GM18520 (cell line): ENCODE measurements around the gene CRTC2.

Experiments
- ATAC-seq: cut with Tn5 transposase; IDR thresholded peaks from one replicate; pipeline ENCODE4 v1.9.1; 2021; ENCODE audit not compliant: unreplicated experiment

Gene CRTC2

GRCh38 chr1:153946622-153947241, 11.7 kb downstream of the CRTC2 start, which contains the start of gene DENND4B:
DENND4B (minus strand) TSS chr1:153946718; CDS start chr1:153944374, 2,344 bp downstream.
- ATAC-seq, result peak; percentile 55

GRCh38 chr1:153945795-153946621, 12.4 kb downstream of the CRTC2 start:
- peak; percentile 76 for ATAC-seq

- ATAC-seq, result no peak
These were observed 13.1 kb downstream of the CRTC2 start for GRCh38 chr1:153945131-153945794.

- no peak for ATAC-seq
These were observed 13.6 kb downstream of the CRTC2 start for GRCh38 chr1:153944827-153945117.

GRCh38 chr1:153944005-153944826, 14.2 kb downstream of the CRTC2 start:
- no peak for ATAC-seq

- no peak for ATAC-seq
These were observed 15.5 kb downstream of the CRTC2 start for GRCh38 chr1:153942766-153943549.

- no peak for ATAC-seq
These were observed 16.3 kb downstream of the CRTC2 start for GRCh38 chr1:153941826-153942725.

GRCh38 chr1:153940756-153941155, 17.7 kb downstream of the CRTC2 start:
- no peak for ATAC-seq

- ATAC-seq, result no peak
These were observed 18.9 kb downstream of the CRTC2 start for GRCh38 chr1:153939476-153939875.

- no peak for ATAC-seq
These were observed 19.4 kb downstream of the CRTC2 start for GRCh38 chr1:153938996-153939395.

GRCh38 chr1:153937331-153937730, 21.1 kb downstream of the CRTC2 start:
- no peak for ATAC-seq

GRCh38 chr1:153936011-153936802, 22.2 kb downstream of the CRTC2 start:
- no peak for ATAC-seq

GRCh38 chr1:153934746-153935145, 23.7 kb downstream of the CRTC2 start:
- no peak for ATAC-seq

- ATAC-seq, result no peak
These were observed 24.5 kb downstream of the CRTC2 start for GRCh38 chr1:153933955-153934354.

GRCh38 chr1:153933430-153933829, 25.0 kb downstream of the CRTC2 start:
- no peak for ATAC-seq

- no peak for ATAC-seq
These were observed 26.0 kb downstream of the CRTC2 start for GRCh38 chr1:153932156-153933131.
